ENCODE measurements around the gene GLB1L3.
"Not testable (repeated sequence)": the region's sequence is repeated elsewhere in the genome, so short reads cannot be mapped to it uniquely, and the experiment has no call there.

Gene GLB1L3

GRCh38 chr11:134294664-134295063 lies 18.5 kb downstream of the GLB1L3 start:
- in situ Hi-C loops (cut with MboI; ENCODE audit: low sequenced_read_pairs): no loop called here

- in situ Hi-C loops (cut with MboI; ENCODE audit: low sequenced_read_pairs): no loop called here
Measured at GRCh38 chr11:134312223-134312622, 36.0 kb downstream of the GLB1L3 start.

- in situ Hi-C loops (cut with MboI; ENCODE audit: low sequenced_read_pairs): no loop called here
Measured at GRCh38 chr11:134312807-134313206, 36.6 kb downstream of the GLB1L3 start.

GRCh38 chr11:134313379-134313778 lies 37.2 kb downstream of the GLB1L3 start:
- in situ Hi-C loops (cut with MboI; ENCODE audit: low sequenced_read_pairs): no loop called here

GRCh38 chr11:134313821-134314607 lies 37.8 kb downstream of the GLB1L3 start:
- in situ Hi-C loops (cut with MboI; ENCODE audit: low sequenced_read_pairs): no loop called here

- in situ Hi-C loops (cut with MboI; ENCODE audit: low sequenced_read_pairs): no loop called here
Measured at GRCh38 chr11:134317103-134317502, 40.9 kb downstream of the GLB1L3 start.

- in situ Hi-C loops (cut with MboI; ENCODE audit: low sequenced_read_pairs): not testable (repeated sequence)
Measured at GRCh38 chr11:134321373-134321772, 45.2 kb downstream of the GLB1L3 start.

- in situ Hi-C loops (cut with MboI; ENCODE audit: low sequenced_read_pairs): no loop called here
Measured at GRCh38 chr11:134322553-134322952, 46.4 kb downstream of the GLB1L3 start.

GRCh38 chr11:134328433-134328832 lies 52.3 kb downstream of the GLB1L3 start:
- in situ Hi-C loops (cut with MboI; ENCODE audit: low sequenced_read_pairs): no loop called here

GRCh38 chr11:134330611-134331353 lies 54.6 kb downstream of the GLB1L3 start:
- in situ Hi-C loops (cut with MboI; ENCODE audit: low sequenced_read_pairs): no loop called here

GRCh38 chr11:134331354-134332188 lies 55.4 kb downstream of the GLB1L3 start, which contains the start of gene GLB1L2:
GLB1L2 (plus strand) TSS chr11:134331988; CDS start chr11:134332062, 74 bp downstream.
- in situ Hi-C loops (cut with MboI; ENCODE audit: low sequenced_read_pairs): no loop called here

- in situ Hi-C loops (cut with MboI; ENCODE audit: low sequenced_read_pairs): no loop called here
Measured at GRCh38 chr11:134332189-134332631, 56.0 kb downstream of the GLB1L3 start.

- in situ Hi-C loops (cut with MboI; ENCODE audit: low sequenced_read_pairs): no loop called here
Measured at GRCh38 chr11:134332782-134333181, 56.6 kb downstream of the GLB1L3 start.

- in situ Hi-C loops (cut with MboI; ENCODE audit: low sequenced_read_pairs): no loop called here
Measured at GRCh38 chr11:134333312-134333711, 57.1 kb downstream of the GLB1L3 start.

- in situ Hi-C loops (cut with MboI; ENCODE audit: low sequenced_read_pairs): no loop called here
Measured at GRCh38 chr11:134333946-134334345, 57.8 kb downstream of the GLB1L3 start.

- in situ Hi-C loops (cut with MboI; ENCODE audit: low sequenced_read_pairs): no loop called here
Measured at GRCh38 chr11:134334796-134335571, 58.8 kb downstream of the GLB1L3 start.

GRCh38 chr11:134337051-134337450 lies 60.9 kb downstream of the GLB1L3 start:
- in situ Hi-C loops (cut with MboI; ENCODE audit: low sequenced_read_pairs): no loop called here

- in situ Hi-C loops (cut with MboI; ENCODE audit: low sequenced_read_pairs): no loop called here
Measured at GRCh38 chr11:134338068-134338467, 61.9 kb downstream of the GLB1L3 start.

- in situ Hi-C loops (cut with MboI; ENCODE audit: low sequenced_read_pairs): no loop called here
Measured at GRCh38 chr11:134338654-134339053, 62.5 kb downstream of the GLB1L3 start.

- in situ Hi-C loops (cut with MboI; ENCODE audit: low sequenced_read_pairs): no loop called here
Measured at GRCh38 chr11:134339756-134340155, 63.6 kb downstream of the GLB1L3 start.
